ENCODE data around the gene GNB1L. TPM values are rescaled to one million over a fixed set of nuclear protein-coding genes. Genes with fewer than 3 reads are reported as not detected.

GNB1L gene
- total and polyA plus RNA-seq, 7 donors: 2.5 to 15.0 (median 5.3) TPM

- Histone ChIP-seq H3K4me1 (no peaks in the 10 kb centered on the region), H3K4me3 (no peak overlapping the region), H3K9me3 (no peaks in the 10 kb centered on the region), H3K36me3 (no peaks in the 10 kb centered on the region), H3K27me3 (no peaks in the 10 kb centered on the region), H3K27ac (no peak overlapping the region)
- WGBS, 2 donors: 94% methylated on average over 8 of the region's 8 CpGs
- DNase-seq: peak; percentile 42
- intact Hi-C loops (cut with DNase I): no loop called here
- TF ChIP-seq CTCF (IDR thresholded peaks at IDR 0.05): no peak
- TF ChIP-seq EP300 (IDR thresholded peaks at IDR 0.05): no peak
- no peak for TF ChIP-seq POLR2AphosphoS5 (IDR thresholded peaks at IDR 0.05)
- no peak for TF ChIP-seq POLR2A (IDR thresholded peaks at IDR 0.05)
Observed at GRCh38 chr22:19824926-19825339, 29.7 kb downstream of the GNB1L start.

GRCh38 chr22:19824212-19824925, 30.3 kb downstream of the GNB1L start:
- H3K27me3 ChIP-seq: no peaks in the 10 kb centered on the region
- intact Hi-C loops (cut with DNase I): no loop called here
- 78 to 90% methylated on average over 16 of the region's 16 CpGs for WGBS, 2 donors

DNA sequence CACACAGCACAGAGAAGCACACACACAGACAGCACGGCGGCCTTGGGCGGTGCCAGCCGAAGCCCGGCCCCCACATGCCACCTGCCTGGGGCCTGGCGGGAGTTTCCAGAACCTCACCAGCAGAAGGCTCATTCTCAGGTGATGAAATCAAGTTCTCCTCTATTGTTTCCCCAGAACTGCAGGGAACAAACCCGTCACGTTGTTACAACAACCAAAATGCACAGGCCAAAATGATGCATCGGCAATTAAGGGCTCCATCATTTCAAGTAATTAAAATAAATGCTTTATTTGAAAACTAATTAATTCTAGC, 30.8 kb downstream of the GNB1L start:
- H3K4me1 ChIP-seq: no peaks in the 10 kb centered on the region
- no peaks in the 10 kb centered on the region for H3K9me3 ChIP-seq
- no peaks in the 10 kb centered on the region for H3K36me3 ChIP-seq
- peak; percentile 26 for DNase-seq
- intact Hi-C loops (cut with DNase I): no loop called here
- no peak overlapping the region for H3K27ac ChIP-seq
- 80 to 94% methylated on average over 9 of the region's 9 CpGs for WGBS, 2 donors
- TF ChIP-seq POLR2A (IDR thresholded peaks at IDR 0.05) (no peak), EP300 (IDR thresholded peaks at IDR 0.05) (no peak), POLR2AphosphoS5 (IDR thresholded peaks at IDR 0.05) (no peak), CTCF (IDR thresholded peaks at IDR 0.05) (no peak)
- no peak overlapping the region for H3K4me3 ChIP-seq
- H3K27me3 ChIP-seq: no peaks in the 10 kb centered on the region

More at GRCh38 chr22:19824212-19824925, 30.3 kb downstream of the GNB1L start:
- TF ChIP-seq POLR2AphosphoS5 (IDR thresholded peaks at IDR 0.05) (no peak), EP300 (IDR thresholded peaks at IDR 0.05) (no peak)
- DNase-seq: peak; percentile 34
- no peak overlapping the region for H3K27ac ChIP-seq
- no peaks in the 10 kb centered on the region for H3K36me3 ChIP-seq
- no peaks in the 10 kb centered on the region for H3K4me1 ChIP-seq
- H3K9me3 ChIP-seq: no peaks in the 10 kb centered on the region
- no peak overlapping the region for H3K4me3 ChIP-seq

DNA sequence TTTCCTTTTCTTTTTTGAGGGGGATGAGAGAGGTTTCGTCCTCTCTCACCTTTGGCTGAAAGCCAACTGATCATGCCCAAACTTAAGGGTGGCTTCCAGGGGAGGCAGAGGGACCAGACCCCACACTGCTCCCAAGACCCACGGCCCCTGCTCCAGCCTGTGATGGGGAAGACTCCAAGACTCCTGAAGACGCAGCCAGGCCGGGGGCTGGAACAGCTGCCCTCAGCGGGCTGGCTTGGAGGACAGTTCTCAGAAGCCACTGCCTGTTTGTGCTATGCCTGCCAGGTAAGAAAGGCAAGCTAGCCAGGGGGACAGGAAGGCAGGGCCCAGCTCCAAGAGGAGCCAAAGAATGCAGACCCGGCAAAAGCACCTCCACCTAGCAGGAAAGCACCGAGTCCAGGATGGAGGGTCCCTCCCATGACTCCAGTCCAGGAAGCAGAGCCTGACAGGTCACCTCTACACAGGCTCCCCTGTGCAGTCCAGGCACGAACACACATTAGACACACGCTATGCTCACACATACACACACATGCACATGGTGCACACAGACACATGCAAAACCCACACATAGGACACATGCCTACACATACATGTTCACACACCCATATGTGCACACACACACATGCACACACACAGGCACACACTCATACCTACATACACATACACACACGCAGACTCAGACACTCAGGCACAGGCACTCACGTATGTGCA, 31.3 kb downstream of the GNB1L start:
- TF ChIP-seq CTCF (IDR thresholded peaks at IDR 0.05): no peak
- Histone ChIP-seq H3K27me3 (no peaks in the 10 kb centered on the region), H3K4me1 (no peaks in the 10 kb centered on the region), H3K4me3 (no peak overlapping the region), H3K9me3 (no peaks in the 10 kb centered on the region), H3K27ac (no peak overlapping the region), H3K36me3 (no peaks in the 10 kb centered on the region)
- peak; percentile 48 for DNase-seq
- intact Hi-C loops (cut with DNase I): no loop called here
- WGBS, 2 donors: 87% methylated on average over 11 of the region's 11 CpGs

DNA sequence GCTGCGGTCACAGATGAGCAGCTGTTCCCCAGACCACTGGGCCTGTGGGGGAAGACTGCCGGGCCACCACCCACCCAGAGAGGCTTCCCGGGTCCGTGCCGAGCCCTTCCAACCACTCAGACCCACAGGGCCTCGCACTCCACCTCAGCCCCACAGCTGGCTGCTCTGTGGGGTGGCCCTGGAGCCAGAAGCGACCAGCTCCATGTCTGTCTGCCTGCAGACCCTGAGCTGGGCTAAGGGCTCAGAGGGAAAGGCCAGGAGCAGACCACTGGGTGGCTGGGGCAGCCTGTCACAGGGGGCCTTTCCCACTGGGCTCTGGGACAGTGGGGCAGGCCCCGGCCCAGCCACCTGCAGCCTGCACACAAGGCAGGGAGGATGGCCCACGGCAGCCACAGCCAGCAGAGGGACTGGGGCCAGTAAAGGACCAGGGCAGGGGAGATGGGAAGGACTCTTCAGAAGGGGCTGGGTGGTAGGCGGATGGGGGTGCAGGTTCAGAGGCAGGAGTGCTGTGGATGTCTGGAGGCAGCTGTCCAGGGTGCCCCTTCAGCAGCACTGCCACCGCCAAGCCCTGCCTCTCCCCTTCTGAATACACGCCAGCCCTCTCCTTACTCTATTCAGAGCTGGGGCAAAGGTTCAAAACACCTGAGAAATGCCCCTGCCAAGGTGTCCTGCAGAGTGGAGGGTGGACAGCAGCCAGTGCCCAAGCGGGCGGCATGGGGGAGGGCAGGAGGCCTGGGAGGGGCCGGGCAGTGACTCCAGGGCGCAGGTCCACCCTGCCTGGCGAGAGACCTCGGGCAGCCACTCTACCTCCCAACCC, 32.2 kb downstream of the GNB1L start:
- Histone ChIP-seq H3K27me3 (no peaks in the 10 kb centered on the region), H3K36me3 (no peaks in the 10 kb centered on the region), H3K9me3 (no peaks in the 10 kb centered on the region), H3K4me1 (no peaks in the 10 kb centered on the region), H3K4me3 (no peak overlapping the region), H3K27ac (no peak overlapping the region)
- WGBS, 2 donors: 86 to 92% methylated on average over 18 of the region's 18 CpGs
- intact Hi-C loops (cut with DNase I): no loop called here
- peak; percentile 54 for DNase-seq
- no peak for TF ChIP-seq EP300 (IDR thresholded peaks at IDR 0.05)
- no peak for TF ChIP-seq POLR2A (IDR thresholded peaks at IDR 0.05)
- TF ChIP-seq POLR2AphosphoS5 (IDR thresholded peaks at IDR 0.05): no peak
- TF ChIP-seq CTCF (IDR thresholded peaks at IDR 0.05): no peak
